ENCODE measurements around the gene TMX1.

DNA sequence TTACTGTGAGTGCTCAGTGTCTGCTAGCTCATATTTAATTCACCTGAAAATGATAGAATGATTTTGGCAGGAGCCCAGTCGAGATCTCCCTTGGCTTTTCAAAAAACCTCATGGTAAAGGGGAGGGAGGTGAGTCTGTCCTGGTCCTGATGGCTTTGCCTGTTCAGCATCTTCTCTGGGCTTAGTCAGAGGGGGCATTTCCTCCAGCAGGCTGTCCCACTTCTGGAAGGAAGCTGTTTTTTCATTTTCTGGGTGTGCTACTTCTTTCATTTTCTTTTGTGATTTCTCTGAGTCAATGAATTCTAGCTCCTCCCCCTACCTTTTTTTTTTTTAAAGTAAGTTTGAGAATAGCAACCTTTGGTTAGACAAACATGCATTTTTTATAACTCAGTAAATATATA, 58.8 kb downstream of the TMX1 start:
- TF ChIP-seq GABPA (IDR thresholded peaks at IDR 0.05 in 1 of 2, conservative IDR thresholded peaks at IDR 0.05 in 1 of 2) (no peak), TAF1 (conservative IDR thresholded peaks at IDR 0.05) (no peak), SP1 (IDR thresholded peaks at IDR 0.05) (no peak)
- TF ChIP-seq, protein P1, sequence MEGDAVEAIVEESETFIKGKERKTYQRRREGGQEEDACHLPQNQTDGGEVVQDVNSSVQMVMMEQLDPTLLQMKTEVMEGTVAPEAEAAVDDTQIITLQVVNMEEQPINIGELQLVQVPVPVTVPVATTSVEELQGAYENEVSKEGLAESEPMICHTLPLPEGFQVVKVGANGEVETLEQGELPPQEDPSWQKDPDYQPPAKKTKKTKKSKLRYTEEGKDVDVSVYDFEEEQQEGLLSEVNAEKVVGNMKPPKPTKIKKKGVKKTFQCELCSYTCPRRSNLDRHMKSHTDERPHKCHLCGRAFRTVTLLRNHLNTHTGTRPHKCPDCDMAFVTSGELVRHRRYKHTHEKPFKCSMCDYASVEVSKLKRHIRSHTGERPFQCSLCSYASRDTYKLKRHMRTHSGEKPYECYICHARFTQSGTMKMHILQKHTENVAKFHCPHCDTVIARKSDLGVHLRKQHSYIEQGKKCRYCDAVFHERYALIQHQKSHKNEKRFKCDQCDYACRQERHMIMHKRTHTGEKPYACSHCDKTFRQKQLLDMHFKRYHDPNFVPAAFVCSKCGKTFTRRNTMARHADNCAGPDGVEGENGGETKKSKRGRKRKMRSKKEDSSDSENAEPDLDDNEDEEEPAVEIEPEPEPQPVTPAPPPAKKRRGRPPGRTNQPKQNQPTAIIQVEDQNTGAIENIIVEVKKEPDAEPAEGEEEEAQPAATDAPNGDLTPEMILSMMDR (IDR thresholded peaks at IDR 0.05; ENCODE audit: low read depth, low read length, missing input control): no peak
- TF ChIP-seq, protein P2, sequence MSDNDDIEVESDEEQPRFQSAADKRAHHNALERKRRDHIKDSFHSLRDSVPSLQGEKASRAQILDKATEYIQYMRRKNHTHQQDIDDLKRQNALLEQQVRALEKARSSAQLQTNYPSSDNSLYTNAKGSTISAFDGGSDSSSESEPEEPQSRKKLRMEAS (IDR thresholded peaks at IDR 0.05): no peak

All from liver (tissue), 3 donors.